Endodermal cell (in vitro differentiated cells): ENCODE results near the gene YIF1B. TPM values are rescaled to one million over a fixed set of nuclear protein-coding genes. Genes with fewer than 3 reads are reported as not detected.

Experiments used
- DNase-seq: peaks from one replicate; pipeline ENCODE4 v3.0.0-alpha.2; 2017
- H3K27ac ChIP-seq: 2 replicates; pipeline ENCODE4 v1.5.1; 2013; ENCODE audit warnings: mild to moderate bottlenecking, low read depth, low read length, moderate library complexity
- H3K27me3 ChIP-seq: 2 replicates; pipeline ENCODE4 v1.6.1; 2013; ENCODE audit warnings: mild to moderate bottlenecking, low read length, moderate library complexity; ENCODE audit not compliant: insufficient read depth, control insufficient read depth, poor library complexity, severe bottlenecking
- H3K36me3 ChIP-seq: 2 replicates; pipeline ENCODE4 v1.7.0; 2013; ENCODE audit warnings: mild to moderate bottlenecking, low read length, moderate library complexity; ENCODE audit not compliant: control insufficient read depth, insufficient read depth
- H3K4me1 ChIP-seq: one replicate; pipeline ENCODE4 v1.7.0; 2013; ENCODE audit warnings: low read length; ENCODE audit not compliant: control insufficient read depth, insufficient read depth
- H3K4me3 ChIP-seq: 2 replicates; pipeline ENCODE4 v1.5.1; 2013; ENCODE audit warnings: mild to moderate bottlenecking, low read length, moderate library complexity
- H3K9ac ChIP-seq: 2 replicates; pipeline ENCODE4 v1.6.1; 2013; ENCODE audit warnings: mild to moderate bottlenecking, low read length, moderate library complexity; ENCODE audit not compliant: poor library complexity, severe bottlenecking; ENCODE audit errors: extremely low read depth
- H3K9me3 ChIP-seq: 2 replicates; pipeline ENCODE4 v1.6.1; 2013; ENCODE audit warnings: mild to moderate bottlenecking, low read length, moderate library complexity; ENCODE audit not compliant: control insufficient read depth
- H3K27ac Mint-ChIP-seq: 2 replicates; pipeline ENCODE4 v1.8.0; 2020; ENCODE audit warnings: mixed read lengths
- H3K27me3 Mint-ChIP-seq: 2 replicates; pipeline ENCODE4 v1.8.0; 2021; ENCODE audit warnings: mild to moderate bottlenecking, mixed read lengths; ENCODE audit not compliant: insufficient read depth
- H3K36me3 Mint-ChIP-seq: 2 replicates; pipeline ENCODE4 v1.8.0; 2020; ENCODE audit warnings: low read depth, mixed read lengths
- H3K4me1 Mint-ChIP-seq: 2 replicates; pipeline ENCODE4 v1.8.0; 2020; ENCODE audit warnings: mixed read lengths
- H3K4me3 Mint-ChIP-seq: 2 replicates; pipeline ENCODE4 v1.8.0; 2020; ENCODE audit warnings: mild to moderate bottlenecking, moderate library complexity, mixed read lengths
- H3K9me3 Mint-ChIP-seq: 2 replicates; pipeline ENCODE4 v1.8.0; 2020; ENCODE audit warnings: mild to moderate bottlenecking, mixed read lengths
- CTCF ChIP-seq: fragments of 200-600 bp; sonication (generic); conservative IDR thresholded peaks from 2 replicates; pipeline ENCODE4 v1.5.0; 2021; ENCODE audit warnings: antibody characterized with exemption, mild to moderate bottlenecking
- WGBS, 2 experiments: methylation state at CpG; one replicate each; pipeline versions ENCODE4 v1.1.5 to v1.1.7; 2013; ENCODE audit warnings: missing lambda C conversion rate in 2 of 2, mixed read lengths in 1 of 2; ENCODE audit not compliant: insufficient coverage in 1 of 2, insufficient read length in 1 of 2; 5-methylcytosine and 5-hydroxymethylcytosine counted together
- total RNA-seq, 2 donors: library from RNA; stranded (reverse); fragmentation: NEBNext Ultra II Directional in 1 of 2; extraction: Animal tissue kit (Norgen Biotek cat#: 25700) in 1 of 2; gene quantifications; 2 replicates in 1 of 2; 3 replicates in 1 of 2; pipeline ENCODE4 v1.2.1, GENCODE V29; 2021

Gene YIF1B
- total RNA-seq, 2 donors from 2014 or later, result 68.6 to 74.6 TPM

- peaks cover 57% of the 10 kb centered on the region for H3K27me3 Mint-ChIP-seq
- peak overlapping the region; percentile 84 for H3K4me3 ChIP-seq
- peaks cover 7% of the 10 kb centered on the region for H3K9me3 ChIP-seq
- no peaks in the 10 kb centered on the region for H3K36me3 ChIP-seq
- H3K9ac ChIP-seq, result peak overlapping the region; percentile 13
- H3K27ac ChIP-seq, result no peak overlapping the region
- no peaks in the 10 kb centered on the region for H3K4me1 ChIP-seq
- no peaks in the 10 kb centered on the region for H3K36me3 Mint-ChIP-seq
- peak; percentile 98 for DNase-seq
- 2 to 7% methylated on average over 25 to 68 of the region's 68 CpGs for WGBS, 2 experiments
- H3K4me1 Mint-ChIP-seq, result peaks cover 4% of the 10 kb centered on the region
- H3K4me3 Mint-ChIP-seq, result peak overlapping the region; percentile 73
- H3K27me3 ChIP-seq, result peaks cover 39% of the 10 kb centered on the region
- no peak for TF ChIP-seq CTCF
- H3K27ac Mint-ChIP-seq, result peak overlapping the region; percentile 90
- peaks cover 18% of the 10 kb centered on the region for H3K9me3 Mint-ChIP-seq
These were observed 46.6 kb upstream of the YIF1B start for GRCh38 chr19:38362076-38362945.

GRCh38 chr19:38361633-38362075 is 45.9 kb upstream of the YIF1B start:
- WGBS, 2 experiments, result 1% methylated on average over 16 to 37 of the region's 37 CpGs
- TF ChIP-seq CTCF, result peak; percentile 55
- Mint-ChIP-seq H3K4me3 (peak overlapping the region; percentile 73), H3K27ac (peak overlapping the region; percentile 90), H3K27me3 (peaks cover 57% of the 10 kb centered on the region), H3K36me3 (no peaks in the 10 kb centered on the region), H3K4me1 (peaks cover 4% of the 10 kb centered on the region), H3K9me3 (peaks cover 18% of the 10 kb centered on the region)
- Histone ChIP-seq H3K27me3 (peaks cover 44% of the 10 kb centered on the region), H3K4me1 (no peaks in the 10 kb centered on the region), H3K36me3 (no peaks in the 10 kb centered on the region), H3K9ac (peak overlapping the region; percentile 13), H3K9me3 (peaks cover 7% of the 10 kb centered on the region), H3K4me3 (peak overlapping the region; percentile 84), H3K27ac (no peak overlapping the region)
- peak; percentile 99 for DNase-seq

- no peak for DNase-seq
- no peaks in the 10 kb centered on the region for H3K4me1 ChIP-seq
- H3K27me3 ChIP-seq, result peaks cover 50% of the 10 kb centered on the region
- H3K9me3 ChIP-seq, result peaks cover 7% of the 10 kb centered on the region
- H3K4me3 ChIP-seq, result peak overlapping the region; percentile 84
- Mint-ChIP-seq H3K4me3 (peak overlapping the region; percentile 73), H3K27ac (no peak overlapping the region), H3K9me3 (peaks cover 18% of the 10 kb centered on the region), H3K27me3 (peaks cover 60% of the 10 kb centered on the region), H3K4me1 (peaks cover 4% of the 10 kb centered on the region), H3K36me3 (no peaks in the 10 kb centered on the region)
- no peak for TF ChIP-seq CTCF
- H3K9ac ChIP-seq, result no peak overlapping the region
- H3K27ac ChIP-seq, result no peak overlapping the region
- 32% methylated on average over 9 to 23 of the region's 23 CpGs for WGBS, 2 experiments
- no peaks in the 10 kb centered on the region for H3K36me3 ChIP-seq
These were observed 45.3 kb upstream of the YIF1B start for GRCh38 chr19:38360839-38361631.
